NT2/D1 (cell line): ENCODE data around the gene NAALAD2.
"Not testable (repeated sequence)": the region's sequence is repeated elsewhere in the genome, so short reads cannot be mapped to it uniquely, and the experiment has no call there.

ENCODE experiments used
- YY1 ChIP-seq: IDR thresholded peaks from 2 replicates; pipeline ENCODE4 v1.6.1; 2011; ENCODE audit not compliant: insufficient read length, insufficient read depth
- ZNF274 ChIP-seq: IDR thresholded peaks from 2 replicates; pipeline ENCODE4 v1.6.1; 2011; ENCODE audit warnings: mild to moderate bottlenecking, low read depth, low read length

GRCh38 chr11:90098261-90098660 is 36.2 kb upstream of the NAALAD2 start:
- not testable (repeated sequence) for TF ChIP-seq ZNF274, YY1
